NCI-H2227 (cell line): ENCODE results near the gene MFSD12.
"Not testable (repeated sequence)": the region's sequence is repeated elsewhere in the genome, so short reads cannot be mapped to it uniquely, and the experiment has no call there.

Source experiments
- DNase-seq: peaks from one replicate; lab custom pipeline; 2025; ENCODE audit not compliant: unreplicated experiment; lab: John Stamatoyannopoulos, UW

The MFSD12 gene

DNA sequence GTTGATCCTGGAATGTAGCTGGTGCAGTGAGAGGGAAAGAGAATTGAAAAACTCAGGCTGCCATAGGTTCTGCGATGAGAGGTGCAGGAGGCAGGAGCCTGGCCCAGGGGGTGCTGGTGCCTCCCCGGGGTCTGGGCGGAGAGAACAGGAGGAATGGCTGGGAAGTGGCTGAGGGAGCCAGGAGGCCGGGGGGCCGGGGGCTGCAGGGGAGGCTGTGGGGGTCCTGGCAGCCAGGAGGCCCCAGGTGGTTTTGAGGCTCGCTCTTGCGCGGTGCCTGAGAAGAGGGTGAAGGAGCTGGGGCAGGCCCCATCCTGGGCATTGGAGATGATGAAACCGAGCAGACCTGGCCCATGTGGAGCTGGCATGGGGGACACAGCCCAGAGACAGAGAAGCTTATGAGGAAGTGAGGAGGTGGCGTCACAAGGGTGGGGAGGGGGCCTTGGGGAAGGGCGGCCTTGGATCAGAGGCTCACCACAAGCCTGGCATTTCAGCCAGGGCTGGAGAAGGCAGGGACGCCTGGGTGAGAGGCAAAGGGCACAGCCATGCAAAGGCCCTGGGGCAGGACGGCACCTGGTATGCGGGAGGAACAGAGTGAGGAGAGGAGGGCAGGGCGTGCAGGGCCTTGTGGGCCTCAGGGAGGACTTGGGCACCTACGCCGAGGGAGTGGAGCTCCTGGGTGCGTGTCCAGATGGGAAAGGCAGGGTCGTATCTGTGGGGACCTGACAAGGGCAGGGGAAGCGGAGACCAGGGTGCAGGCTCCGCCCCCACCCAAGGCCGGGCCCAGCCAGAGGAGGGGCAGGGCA, 19.7 kb downstream of the MFSD12 start:
- no peak for DNase-seq

DNA sequence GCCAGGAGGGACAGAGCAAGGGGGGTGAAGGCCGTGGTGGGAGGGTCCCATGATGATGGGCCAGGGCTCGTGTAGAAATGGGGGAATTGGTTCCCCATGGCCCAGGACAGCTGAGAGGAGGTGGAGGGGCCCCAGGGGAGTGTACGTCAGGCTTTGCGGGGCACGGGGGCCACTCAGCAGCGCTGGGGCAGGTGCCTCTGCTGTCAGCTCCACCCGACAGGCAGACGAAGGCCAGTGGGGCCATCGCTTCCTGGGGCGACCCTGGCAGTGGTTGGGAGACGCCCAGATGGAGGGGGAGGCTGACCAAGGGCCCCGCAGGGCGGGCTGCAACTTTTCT, 20.3 kb downstream of the MFSD12 start:
- DNase-seq, result no peak

GRCh38 chr19:3536429-3537100, 20.8 kb downstream of the MFSD12 start:
- DNase-seq, result no peak

GRCh38 chr19:3535981-3536380, 21.4 kb downstream of the MFSD12 start:
- DNase-seq, result no peak

DNA sequence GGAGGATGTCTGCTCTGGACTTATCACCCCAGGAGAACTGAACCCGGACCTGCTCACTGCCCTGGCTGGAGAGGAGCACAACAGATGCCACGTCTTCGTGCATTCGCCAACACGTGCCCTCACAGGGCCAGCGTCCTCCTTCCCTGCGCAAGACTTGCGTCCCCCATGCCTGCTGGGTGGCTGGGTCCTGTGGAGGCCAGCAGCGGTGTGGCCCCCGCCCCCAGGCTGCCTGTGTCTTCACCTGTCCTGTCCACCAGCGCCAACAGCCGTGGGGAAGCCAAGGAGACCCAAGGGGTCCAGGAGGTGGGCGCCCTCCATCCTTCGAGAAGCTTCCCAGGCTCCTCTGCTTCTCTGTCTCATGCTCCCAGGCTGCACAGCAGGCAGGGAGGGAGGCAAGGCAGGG, 21.8 kb downstream of the MFSD12 start:
- no peak for DNase-seq

DNA sequence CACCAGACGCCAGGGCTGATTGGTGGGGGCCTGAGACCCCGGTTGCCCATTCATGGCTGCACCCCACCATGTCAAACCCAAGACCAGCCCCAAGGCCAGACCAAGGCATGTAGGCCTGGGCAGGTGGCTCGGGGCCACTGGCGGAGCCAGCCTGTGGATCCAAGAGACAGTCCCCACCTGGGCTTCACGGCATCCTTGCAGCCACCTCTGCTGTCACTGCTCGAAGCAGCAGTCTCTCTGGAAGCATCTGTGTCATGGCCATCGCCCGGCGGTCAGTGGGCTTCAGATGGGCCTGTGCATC, 22.2 kb downstream of the MFSD12 start:
- DNase-seq, result no peak

DNA sequence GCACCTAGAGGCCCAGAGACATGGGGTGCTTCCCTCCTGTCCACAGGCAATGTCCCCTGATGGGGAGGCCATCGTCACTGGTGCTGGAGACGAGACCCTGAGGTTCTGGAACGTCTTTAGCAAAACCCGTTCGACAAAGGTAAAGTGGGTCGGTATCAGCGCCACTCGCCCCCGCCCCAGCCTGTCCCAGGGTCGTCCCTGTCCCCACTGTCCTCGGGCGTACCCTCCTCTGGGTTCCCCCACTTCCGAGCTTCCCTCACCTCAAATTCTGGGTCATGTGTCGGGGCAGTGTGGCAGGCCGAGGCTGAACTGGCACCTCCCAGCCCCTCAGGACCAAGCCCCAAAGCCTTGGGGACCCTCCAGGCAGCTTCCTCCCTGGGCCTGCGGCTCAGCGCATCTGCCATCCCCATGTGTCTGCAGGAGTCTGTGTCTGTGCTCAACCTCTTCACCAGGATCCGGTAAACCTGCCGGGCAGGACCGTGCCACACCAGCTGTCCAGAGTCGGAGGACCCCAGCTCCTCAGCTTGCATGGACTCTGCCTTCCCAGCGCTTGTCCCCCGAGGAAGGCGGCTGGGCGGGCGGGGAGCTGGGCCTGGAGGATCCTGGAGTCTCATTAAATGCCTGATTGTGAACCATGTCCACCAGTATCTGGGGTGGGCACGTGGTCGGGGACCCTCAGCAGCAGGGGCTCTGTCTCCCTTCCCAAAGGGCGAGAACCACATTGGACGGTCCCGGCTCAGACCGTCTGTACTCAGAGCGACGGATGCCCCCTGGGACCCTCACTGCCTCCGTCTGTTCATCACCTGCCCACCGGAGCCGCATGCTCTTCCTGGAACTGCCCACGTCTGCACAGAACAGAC, 22.8 kb downstream of the MFSD12 start:
- no peak for DNase-seq

DNA sequence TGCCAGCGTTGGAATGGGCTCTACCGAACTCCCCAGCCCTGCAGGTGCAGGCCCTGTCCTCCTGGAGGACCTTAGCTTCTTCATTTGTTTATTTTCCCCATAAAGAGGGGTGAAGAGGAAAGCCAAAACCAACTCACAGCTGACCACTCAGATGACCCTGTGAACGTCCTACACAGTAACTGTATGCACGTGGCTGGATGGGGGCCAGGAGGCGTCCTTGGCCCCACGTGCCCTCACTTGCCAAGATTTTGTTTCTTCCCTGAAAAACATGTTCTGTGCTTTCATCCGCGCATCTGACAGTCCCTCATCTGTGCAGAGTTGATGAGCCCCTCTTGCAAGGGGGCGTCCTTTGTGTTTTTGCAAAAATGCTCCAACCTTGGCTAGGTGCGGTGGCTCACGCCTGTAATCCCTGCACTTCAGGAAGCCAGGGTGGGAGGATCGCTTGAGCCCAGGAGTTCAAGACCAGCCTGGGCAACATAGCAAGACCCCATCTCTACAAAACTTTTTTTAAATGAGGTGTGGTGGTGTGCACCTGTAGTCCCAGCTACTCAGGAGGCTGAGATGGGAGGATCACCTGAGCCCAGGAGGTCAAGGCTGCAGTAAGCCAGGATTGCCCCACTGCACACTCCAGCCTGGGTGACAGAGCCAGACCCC, 23.7 kb downstream of the MFSD12 start:
- DNase-seq, result no peak

GRCh38 chr19:3533033-3533432, 24.4 kb downstream of the MFSD12 start:
- DNase-seq, result no peak

- DNase-seq, result no peak
Observed at GRCh38 chr19:3532154-3532786, 25.1 kb downstream of the MFSD12 start.

DNA sequence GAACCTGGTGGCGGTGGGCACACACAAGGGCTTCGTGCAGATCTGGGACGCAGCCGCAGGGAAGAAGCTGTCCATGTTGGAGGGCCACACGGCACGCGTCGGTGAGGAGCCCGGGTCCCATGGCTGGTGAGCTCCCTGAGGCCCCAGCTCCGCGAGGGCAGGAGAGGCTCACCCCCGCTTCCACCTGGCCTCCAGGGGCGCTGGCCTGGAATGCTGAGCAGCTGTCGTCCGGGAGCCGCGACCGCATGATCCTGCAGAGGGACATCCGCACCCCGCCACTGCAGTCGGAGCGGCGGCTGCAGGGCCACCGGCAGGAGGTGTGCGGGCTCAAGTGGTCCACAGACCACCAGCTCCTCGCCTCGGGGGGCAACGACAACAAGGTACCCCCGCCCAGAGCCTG, 25.7 kb downstream of the MFSD12 start:
- no peak for DNase-seq

GRCh38 chr19:3530389-3530788, 27.0 kb downstream of the MFSD12 start:
- DNase-seq, result no peak

- DNase-seq, result not testable (repeated sequence)
Observed at GRCh38 chr19:3529299-3529698, 28.1 kb downstream of the MFSD12 start.

GRCh38 chr19:3528539-3529211, 28.7 kb downstream of the MFSD12 start:
- no peak for DNase-seq

- DNase-seq, result no peak
Observed at GRCh38 chr19:3528080-3528479, 29.3 kb downstream of the MFSD12 start.

DNA sequence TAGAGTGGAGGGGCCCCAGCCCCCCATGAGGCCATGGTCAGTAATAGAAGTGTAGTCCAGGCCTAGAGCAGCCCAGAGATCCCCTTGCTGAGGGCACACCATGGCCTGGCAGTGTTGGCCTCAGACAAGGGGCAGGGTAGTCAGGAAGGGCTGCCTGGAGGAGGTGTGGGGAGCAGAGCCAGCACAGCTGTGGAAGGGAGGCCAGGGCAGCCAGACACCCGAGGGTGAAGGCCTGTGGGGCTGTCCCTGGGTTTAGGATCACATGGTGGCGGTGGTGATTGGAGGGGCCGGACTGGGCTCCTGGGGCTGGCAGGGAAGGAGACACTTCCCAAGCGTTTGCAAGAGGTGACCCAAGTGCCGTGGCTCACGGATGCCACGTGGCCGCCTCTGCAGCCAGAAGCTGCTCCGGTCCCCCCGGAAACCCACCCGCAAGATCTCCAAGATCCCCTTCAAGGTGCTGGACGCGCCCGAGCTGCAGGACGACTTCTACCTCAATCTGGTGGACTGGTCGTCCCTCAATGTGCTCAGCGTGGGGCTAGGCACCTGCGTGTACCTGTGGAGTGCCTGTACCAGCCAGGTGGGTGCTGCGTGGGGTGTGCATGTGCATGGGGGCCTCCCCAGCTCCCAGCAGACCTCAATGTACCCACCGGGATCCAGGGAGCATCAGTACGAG, 30.0 kb downstream of the MFSD12 start:
- DNase-seq, result no peak

GRCh38 chr19:3526507-3527237, 30.7 kb downstream of the MFSD12 start:
- DNase-seq, result no peak

DNA sequence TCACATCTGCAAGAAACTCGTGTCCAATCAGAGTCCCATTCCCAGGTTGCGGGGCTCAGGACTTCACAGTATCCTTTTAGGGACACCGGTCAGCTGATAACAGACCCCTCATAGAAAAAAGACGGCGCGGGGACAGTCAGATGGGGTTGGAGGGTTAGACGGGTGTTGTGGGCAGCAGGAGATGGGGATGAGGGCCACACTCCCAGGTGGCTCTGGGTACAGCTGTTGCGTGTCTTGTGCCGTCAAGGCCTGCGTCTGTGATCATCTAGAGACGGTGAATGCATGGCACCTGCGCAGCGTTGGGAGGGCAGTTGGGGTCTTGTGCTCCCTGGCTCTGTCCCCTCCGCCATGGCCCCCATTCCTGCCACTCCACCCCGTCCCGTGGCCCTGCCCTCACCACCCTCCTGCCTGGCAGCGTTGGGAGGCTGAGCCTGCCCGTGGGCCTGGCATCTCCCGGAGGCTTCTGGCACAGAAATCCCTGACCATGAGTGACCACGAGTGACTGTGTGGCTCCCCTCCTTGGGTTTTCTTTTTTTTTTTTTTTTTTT, 32.4 kb downstream of the MFSD12 start:
- DNase-seq, result no peak
